Liver (tissue), 3 donors: ENCODE results near the gene TRMT2A.

Experiments
- EGR1 ChIP-seq, 2 donors: IDR thresholded peaks; 2 replicates each; pipeline ENCODE4 v1.6.1; 2016 to 2018; ENCODE audit warnings: antibody characterized with exemption in 2 of 2, low read depth in 2 of 2
- JUND ChIP-seq, 2 donors: IDR thresholded peaks; 2 replicates each; pipeline ENCODE4 v1.6.1; 2016; ENCODE audit warnings: antibody characterized with exemption in 2 of 2
- RAD21 ChIP-seq, 2 donors: IDR thresholded peaks; 2 replicates each; pipeline ENCODE4 v1.6.1; 2016; ENCODE audit warnings: antibody characterized with exemption in 2 of 2, mild to moderate bottlenecking in 2 of 2
- SP1 ChIP-seq: IDR thresholded peaks from 2 replicates; pipeline ENCODE4 v1.6.1; 2018; ENCODE audit warnings: antibody characterized with exemption, mild to moderate bottlenecking
- TF ChIP-seq, protein P1 (sequence below): fragments of 150-350 bp; IDR thresholded peaks from 2 replicates; pipeline ENCODE4 v1.5.1; 2017; ENCODE audit warnings: improper control_type of control experiment, low read depth, low read length; ENCODE audit not compliant: missing input control
- TF ChIP-seq, protein P2 (sequence below): IDR thresholded peaks from 2 replicates; pipeline ENCODE4 v1.6.1; 2016; ENCODE audit warnings: antibody characterized with exemption
- TF ChIP-seq, protein P3 (sequence below): IDR thresholded peaks from 2 replicates; pipeline ENCODE4 v1.6.1; 2016; ENCODE audit warnings: antibody characterized with exemption, mild to moderate bottlenecking
- donor health status: healthy.
- donor health status: healthy.

DNA sequence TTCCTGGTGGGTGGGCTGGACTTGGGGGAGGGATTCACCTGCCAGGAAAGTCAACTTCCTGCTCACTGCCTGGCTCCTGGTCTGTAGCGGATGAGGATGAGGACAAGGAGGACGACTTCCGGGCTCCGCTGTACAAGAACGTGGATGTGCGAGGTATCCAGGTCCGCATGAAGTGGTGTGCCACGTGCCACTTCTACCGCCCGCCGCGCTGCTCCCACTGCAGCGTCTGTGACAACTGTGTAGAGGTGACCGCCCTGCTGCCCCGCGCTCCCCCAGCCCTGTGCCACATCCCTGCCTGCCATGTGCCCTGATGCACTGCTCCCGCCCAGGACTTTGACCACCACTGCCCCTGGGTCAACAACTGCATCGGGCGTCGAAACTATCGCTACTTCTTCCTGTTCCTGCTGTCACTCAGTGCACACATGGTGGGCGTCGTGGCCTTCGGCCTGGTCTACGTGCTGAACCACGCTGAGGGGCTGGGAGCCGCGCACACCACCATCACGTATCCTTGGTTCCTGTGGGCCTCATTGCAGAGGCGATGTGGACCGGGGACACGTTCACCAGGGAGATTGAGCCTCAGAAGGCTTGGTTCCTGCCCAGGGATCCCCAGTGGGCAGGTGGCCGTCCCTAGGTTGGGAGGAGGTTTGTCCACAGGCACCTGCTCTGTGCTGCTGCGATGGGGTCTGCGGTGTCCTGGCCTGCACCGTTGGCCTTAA is 22.5 kb upstream of the TRMT2A start:
- TF ChIP-seq EGR1 (IDR thresholded peaks at IDR 0.05; ENCODE audit: low read depth in 2 of 2), result no peak
- TF ChIP-seq, protein P1, sequence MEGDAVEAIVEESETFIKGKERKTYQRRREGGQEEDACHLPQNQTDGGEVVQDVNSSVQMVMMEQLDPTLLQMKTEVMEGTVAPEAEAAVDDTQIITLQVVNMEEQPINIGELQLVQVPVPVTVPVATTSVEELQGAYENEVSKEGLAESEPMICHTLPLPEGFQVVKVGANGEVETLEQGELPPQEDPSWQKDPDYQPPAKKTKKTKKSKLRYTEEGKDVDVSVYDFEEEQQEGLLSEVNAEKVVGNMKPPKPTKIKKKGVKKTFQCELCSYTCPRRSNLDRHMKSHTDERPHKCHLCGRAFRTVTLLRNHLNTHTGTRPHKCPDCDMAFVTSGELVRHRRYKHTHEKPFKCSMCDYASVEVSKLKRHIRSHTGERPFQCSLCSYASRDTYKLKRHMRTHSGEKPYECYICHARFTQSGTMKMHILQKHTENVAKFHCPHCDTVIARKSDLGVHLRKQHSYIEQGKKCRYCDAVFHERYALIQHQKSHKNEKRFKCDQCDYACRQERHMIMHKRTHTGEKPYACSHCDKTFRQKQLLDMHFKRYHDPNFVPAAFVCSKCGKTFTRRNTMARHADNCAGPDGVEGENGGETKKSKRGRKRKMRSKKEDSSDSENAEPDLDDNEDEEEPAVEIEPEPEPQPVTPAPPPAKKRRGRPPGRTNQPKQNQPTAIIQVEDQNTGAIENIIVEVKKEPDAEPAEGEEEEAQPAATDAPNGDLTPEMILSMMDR, result no peak
- TF ChIP-seq, protein P2, sequence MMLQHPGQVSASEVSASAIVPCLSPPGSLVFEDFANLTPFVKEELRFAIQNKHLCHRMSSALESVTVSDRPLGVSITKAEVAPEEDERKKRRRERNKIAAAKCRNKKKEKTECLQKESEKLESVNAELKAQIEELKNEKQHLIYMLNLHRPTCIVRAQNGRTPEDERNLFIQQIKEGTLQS, result no peak
- TF ChIP-seq SP1, result no peak
- TF ChIP-seq, protein P3, sequence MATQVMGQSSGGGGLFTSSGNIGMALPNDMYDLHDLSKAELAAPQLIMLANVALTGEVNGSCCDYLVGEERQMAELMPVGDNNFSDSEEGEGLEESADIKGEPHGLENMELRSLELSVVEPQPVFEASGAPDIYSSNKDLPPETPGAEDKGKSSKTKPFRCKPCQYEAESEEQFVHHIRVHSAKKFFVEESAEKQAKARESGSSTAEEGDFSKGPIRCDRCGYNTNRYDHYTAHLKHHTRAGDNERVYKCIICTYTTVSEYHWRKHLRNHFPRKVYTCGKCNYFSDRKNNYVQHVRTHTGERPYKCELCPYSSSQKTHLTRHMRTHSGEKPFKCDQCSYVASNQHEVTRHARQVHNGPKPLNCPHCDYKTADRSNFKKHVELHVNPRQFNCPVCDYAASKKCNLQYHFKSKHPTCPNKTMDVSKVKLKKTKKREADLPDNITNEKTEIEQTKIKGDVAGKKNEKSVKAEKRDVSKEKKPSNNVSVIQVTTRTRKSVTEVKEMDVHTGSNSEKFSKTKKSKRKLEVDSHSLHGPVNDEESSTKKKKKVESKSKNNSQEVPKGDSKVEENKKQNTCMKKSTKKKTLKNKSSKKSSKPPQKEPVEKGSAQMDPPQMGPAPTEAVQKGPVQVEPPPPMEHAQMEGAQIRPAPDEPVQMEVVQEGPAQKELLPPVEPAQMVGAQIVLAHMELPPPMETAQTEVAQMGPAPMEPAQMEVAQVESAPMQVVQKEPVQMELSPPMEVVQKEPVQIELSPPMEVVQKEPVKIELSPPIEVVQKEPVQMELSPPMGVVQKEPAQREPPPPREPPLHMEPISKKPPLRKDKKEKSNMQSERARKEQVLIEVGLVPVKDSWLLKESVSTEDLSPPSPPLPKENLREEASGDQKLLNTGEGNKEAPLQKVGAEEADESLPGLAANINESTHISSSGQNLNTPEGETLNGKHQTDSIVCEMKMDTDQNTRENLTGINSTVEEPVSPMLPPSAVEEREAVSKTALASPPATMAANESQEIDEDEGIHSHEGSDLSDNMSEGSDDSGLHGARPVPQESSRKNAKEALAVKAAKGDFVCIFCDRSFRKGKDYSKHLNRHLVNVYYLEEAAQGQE, result no peak
- TF ChIP-seq RAD21 (IDR thresholded peaks at IDR 0.05), result no peak
- no peak for TF ChIP-seq JUND (IDR thresholded peaks at IDR 0.05)
